Amniotic stem cell (primary cell): ENCODE results near the gene ADAMTS2.
"Not testable (repeated sequence)": the region's sequence is repeated elsewhere in the genome, so short reads cannot be mapped to it uniquely, and the experiment has no call there.

Experiments used
- DNase-seq: peaks from one replicate; lab custom pipeline; 2025; lab: John Stamatoyannopoulos, UW

ADAMTS2 gene

DNA sequence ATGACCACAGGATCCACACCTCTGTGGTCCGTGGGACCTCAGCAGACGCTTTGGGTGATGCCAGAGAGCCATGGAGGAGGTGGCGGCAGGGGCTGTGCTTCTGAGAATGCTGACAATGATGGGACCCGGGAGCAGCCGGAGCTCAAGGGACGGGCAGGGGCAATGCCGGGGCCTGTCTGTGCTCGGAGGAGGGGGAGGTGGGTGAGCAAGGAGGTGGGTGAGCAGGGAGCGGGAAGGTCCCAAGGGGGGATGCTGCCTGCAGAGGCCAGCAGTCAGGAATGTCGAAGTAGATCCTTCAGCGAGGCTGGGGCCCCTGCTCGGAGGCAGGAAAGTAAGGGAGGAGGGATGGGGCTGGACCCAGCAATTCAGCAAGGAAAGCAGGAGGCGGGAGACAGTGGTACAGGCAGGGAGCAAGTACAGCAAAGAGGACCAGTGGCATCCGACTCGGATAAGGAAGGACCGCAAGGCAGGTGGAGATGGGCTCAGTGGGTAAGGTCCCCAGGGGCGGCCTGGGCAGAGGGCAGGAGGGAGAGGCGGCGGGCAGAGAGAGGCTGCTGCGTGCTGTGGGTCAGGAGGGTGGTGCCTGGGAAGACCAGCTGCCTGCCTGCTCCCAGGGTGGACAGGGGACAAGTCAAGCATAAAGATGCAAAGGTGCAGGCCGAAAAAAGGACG is 49.0 kb downstream of the ADAMTS2 start:
- DNase-seq = no peak

DNA sequence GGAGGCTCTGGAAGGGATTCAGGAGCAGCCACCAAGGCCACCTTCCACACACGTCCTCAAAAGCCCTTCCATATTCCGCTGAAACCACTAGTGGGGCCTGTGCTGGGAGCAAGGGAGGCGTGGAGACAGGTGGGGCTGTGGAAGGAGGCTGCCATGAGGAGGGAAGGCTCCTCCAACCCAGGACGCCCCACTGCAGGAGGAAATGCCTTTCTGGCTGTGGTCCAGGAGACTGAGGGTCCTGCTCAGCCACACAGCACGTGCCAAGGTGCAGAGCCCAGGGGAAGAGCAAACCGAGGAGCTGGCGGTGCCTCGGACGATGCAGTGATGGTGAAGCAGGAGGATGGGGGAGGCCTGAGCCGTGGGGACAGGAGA is 49.5 kb downstream of the ADAMTS2 start:
- no peak for DNase-seq

DNA sequence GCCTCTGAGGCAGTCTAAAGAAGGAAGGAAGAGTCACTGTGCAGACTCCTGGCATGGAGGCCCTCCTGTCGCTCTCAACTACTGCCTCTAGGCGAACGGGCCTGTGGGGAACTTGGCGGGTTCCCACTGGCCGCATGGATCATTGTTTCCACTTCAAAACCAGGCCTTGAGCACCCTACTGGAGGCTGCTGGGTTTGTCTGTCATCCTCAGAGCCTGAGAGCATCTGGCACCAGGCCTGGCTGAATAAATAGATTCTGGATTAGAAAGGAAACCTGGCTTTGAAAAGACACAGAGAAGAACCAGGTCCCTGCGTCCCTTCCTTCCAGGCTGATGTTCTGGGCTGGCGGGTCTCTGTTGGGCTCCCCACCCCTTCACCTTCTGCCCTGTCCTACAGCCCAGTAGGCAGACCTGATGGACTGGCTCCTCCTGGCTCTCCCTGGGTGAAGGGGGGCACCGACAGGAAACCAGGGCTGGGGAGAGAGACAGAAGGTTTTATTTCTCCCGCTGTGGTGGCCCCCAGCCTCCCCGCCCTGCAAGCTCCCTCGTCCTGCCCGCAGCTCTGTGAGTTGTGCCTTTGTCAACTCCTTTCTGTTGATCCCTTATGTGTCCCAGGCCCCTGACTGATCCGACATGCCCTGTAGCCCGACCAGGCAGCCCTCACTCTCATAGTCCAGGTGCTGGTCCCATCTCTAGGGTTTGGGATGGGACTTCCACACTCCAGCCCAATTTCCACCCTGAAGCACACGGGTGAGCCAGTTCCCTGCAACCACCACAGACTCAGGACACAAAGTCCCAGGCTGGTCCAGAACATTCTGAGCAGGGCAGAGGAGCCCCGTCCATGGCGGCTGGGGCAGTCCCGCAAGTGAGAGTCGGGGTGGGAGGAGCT is 50.1 kb downstream of the ADAMTS2 start:
- DNase-seq = no peak

DNA sequence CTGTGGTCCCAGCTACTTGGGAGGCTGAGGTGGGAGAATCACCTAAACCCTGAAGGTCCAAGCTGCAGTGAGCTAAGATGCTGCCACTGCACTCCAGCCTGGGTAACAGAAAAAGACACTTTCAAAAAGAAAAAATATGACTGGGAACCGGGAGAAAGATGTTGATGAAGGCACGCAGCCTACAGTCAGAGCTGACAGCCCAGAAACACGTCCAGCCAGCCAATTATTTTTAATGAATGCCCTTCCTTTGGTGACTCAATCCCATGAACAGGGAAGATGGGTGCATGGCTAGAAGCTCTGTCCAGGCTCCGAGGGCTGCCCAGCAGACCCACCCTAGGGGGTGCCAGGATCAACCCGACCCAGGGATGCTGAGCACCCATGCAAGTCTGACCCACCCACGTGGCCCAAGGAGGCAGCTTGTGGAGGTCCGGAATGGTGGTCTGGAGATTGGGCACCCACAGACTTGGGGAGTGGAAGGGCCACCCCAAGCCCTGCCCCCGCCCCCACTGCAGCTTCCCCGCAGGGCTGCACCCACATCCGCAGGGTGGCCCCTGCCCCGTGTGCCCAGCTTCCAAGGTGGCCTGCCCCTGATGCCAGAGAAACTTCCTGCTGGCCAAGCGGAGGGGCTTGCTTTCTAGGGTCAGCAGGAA is 51.0 kb downstream of the ADAMTS2 start:
- no peak for DNase-seq

DNA sequence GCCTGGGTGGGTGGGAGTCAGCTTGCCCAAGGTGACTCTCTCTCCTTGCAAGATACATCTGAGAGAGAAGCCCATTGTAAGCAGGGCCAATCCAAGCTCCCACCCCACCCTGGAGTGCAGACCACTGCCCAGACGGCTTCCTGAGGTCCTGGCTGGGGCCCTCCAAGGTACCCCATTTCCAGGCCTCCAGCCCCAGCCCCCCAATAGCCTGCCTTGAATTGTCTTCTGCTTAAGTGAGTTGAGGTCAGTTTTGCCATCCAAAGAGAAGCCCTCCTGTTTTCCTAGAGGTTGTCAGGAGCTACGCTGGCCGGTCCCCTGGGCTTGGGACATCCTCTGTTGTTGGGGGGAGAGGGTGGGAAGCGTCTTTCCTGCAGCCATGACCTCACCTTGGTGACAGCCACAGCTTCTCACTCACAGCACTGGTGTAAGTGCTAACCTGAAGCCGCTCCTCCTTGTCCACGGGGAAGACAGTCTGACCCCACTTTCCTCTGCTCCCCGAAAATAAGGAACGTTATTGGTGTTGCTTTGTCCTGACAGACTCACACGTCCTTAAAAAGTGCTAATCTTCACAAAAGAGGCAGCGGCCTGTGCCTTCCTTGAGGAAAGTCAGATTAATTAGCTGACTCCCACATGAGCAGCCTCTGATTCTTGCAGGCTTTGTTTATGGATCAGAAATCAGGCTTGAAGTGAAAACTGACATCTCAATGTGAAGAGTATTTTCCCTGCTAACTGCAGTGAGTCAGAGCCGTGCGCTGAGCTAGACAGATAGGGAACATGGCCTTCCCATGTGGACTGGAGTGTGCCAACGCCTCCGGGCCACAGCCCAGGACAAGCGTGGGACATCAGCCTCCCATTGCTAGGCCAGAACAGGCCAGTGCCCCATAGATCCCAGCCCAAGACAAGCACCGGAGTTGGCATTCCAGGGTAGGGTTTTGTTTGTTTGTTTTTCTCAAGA is 52.3 kb downstream of the ADAMTS2 start:
- DNase-seq = no peak

DNA sequence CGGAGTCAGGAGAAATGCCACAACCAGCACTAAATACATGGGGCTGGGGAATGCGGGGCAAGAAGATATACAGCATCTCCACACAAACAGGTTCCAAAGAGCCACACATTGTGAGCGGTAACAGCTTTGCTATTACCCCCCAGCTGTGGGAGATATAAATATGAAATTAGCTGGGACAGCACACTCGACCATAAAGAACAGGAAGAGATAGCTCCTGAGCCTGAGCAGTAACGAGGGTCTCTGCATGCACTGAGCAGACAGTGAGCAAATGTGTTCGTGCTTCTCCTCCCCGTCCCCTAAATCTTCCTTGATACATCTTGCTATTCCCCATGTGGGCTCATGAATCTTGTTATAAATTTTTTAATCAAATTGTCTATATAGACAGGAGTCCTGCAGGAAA is 53.1 kb downstream of the ADAMTS2 start:
- DNase-seq = no peak

DNA sequence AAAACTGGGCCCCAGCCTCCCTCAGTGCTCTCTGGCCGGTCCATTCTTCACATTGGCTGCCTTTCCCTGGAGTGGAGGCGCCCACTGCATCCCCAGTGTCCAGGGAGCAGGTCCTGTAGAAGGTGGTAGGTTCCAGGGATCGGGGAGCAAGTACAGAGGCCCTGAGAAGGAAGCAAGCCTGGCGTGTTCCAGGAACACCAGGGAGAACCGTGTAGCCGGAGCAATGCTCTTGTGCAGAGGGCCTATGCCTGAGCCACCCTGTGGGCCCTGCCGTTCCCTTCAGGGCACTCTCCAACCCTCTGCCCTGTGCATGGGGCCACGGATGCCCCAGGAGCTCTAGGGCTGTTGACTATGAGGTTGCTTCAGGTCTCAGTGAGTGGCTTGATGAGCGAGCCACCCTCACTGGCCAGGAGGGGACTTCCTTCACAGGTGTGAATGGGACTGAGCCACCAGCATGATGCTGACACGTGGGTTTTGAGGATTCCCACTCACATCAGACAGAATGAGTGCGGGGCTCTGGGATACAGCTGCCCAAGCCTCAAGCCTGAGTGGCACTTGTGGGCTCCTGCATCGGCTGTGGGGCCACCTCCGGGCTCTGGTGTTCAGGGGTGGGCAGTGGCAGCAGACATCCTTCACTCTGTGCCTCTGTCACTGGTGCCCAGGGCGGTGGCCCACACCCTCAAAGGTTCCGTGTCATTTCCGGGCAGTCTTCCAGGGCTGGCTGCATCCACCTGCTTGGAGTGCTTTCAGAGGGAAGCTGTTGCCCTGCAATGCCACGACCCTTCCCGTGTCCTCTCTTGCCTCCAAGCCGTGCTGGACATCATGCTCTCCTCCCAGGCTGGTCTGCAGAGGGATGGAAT is 54.4 kb downstream of the ADAMTS2 start:
- DNase-seq = no peak

DNA sequence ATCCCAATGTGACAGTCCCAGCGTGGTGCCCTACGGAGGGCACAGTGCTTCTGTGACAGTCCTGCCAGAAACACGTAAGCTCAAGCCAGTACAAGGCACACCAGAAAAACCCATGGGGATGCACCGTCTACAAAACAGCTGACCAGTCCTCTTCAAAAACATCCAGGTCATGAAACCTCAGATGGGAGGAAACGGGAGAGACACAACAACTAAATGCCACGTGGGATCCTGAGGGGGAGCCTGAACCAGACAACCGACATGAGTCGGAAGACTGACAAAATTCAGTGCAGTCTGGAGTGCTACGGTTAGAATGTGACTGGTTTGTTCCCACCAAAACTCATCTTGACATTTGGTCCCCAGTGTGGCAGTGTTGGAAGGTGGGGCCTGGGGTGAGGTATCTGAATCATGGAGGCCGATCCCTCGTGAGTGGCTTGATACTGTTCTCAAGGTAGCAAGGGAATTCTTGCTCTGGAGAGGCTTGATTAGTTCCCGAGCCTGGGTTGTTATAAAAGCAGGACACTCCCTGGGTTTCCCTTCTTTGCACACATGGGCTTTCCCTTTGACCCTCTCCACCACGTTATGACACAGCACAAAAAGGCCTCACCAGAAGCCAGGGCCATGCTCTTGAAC is 55.4 kb downstream of the ADAMTS2 start:
- no peak for DNase-seq

DNA sequence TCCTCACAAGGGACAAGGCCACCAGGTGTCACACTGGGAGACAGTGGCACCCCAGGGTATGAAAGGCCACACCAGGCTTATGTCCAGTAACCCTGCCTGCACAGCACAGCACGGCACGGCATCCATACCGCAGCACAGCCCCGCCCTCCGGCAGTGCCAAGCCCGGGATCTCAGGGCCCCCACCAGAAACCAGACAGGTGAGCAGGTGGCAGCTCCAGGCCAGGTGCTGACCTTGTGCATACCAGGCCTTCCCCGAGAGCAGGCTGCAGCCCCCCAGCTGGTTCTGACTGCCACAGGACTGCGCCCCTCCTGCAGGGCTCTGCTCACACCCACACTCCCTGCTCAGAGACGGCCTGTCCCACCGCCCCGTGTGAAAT is 56.5 kb downstream of the ADAMTS2 start:
- no peak for DNase-seq

DNA sequence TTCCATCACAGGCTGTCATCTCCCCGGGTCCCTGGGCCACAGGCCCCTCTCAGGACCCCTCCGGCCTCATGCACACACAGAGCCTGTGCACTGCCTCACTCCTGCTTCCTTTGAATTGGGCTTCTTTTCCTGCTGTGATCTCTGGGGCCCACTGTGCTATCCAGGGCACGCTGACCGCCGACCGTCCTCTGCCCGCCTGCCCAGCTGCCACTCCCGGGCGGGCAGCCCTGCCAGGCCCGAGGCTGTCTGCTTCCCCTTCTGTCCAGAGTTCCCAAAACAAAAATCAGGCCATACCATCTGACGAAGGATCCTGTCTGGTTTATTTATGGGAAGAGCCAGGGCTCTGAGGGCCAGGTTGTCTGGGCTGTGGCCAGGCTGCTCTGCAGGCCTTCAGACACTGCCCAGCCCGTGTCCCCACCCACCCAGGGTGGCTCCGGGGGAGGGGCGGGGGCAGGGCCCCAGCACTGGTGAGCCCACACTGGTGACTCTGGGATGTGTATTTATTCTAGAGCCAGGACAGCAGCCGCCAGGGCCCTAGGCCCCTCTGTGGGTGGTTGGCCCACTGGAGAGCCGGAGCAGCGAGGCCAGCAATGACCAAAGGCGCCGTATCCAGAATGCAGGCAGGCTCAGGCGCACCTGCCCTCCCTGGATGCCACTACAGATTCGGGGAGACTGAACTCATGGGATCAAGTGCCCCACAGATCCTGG is 57.0 kb downstream of the ADAMTS2 start:
- DNase-seq = no peak

DNA sequence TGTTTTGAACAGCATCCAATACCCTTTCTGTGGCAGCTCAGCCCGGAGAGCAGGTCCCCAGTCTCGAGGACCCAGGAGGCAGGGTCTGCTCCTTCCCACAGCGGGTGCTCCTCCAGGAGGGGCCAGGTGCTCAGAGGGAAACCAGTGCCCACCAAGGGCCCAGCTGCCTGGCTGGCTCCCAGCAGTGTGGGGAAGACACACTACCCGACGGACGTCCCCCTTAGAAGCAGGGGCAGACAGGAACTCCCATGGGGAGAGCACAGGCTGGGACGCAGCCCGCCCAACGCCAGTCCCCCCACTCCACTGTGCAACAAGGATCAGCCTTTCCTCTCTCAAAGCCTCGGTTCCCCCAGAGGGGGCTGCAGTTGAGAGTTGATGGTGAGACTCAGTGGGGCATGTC is 57.6 kb downstream of the ADAMTS2 start:
- no peak for DNase-seq

DNA sequence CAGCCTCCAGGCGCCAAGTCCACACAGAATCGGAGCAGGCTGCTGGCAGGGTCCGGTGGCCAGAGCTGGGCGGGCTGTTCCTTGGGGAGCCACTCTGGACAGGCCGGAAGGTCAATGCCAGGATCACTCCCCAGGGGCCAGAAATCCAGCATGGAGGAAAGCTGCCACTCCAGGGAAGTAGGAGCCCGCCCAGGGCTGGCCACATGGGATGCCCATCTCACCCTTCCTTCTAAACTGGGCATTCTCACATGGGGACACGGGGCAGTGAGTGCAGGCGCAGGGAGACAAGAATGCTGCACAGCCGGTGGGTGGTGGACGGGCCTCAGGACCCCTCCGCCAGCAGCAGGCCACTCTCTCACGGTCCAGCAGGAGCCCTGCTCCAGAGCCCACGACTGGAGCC is 58.2 kb downstream of the ADAMTS2 start:
- DNase-seq = no peak

DNA sequence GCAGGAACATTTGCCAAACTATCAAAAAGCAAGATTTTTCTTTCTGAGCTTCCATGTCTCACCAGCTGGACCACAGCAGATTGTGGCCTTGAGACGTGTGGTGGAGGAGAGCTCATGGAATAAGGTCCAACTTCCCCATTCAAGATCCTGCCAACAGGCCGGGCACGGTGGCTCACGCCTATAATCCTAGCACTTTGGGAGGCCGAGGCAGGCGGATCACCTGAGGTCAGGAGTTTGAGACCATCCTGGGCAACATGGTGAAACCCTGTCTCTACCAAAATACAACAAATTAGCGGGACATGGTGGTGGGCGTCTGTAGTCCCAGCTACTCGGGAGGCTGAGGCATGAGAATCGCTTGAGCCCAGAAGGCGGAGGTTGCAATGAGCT is 59.5 kb downstream of the ADAMTS2 start:
- not testable (repeated sequence) for DNase-seq

DNA sequence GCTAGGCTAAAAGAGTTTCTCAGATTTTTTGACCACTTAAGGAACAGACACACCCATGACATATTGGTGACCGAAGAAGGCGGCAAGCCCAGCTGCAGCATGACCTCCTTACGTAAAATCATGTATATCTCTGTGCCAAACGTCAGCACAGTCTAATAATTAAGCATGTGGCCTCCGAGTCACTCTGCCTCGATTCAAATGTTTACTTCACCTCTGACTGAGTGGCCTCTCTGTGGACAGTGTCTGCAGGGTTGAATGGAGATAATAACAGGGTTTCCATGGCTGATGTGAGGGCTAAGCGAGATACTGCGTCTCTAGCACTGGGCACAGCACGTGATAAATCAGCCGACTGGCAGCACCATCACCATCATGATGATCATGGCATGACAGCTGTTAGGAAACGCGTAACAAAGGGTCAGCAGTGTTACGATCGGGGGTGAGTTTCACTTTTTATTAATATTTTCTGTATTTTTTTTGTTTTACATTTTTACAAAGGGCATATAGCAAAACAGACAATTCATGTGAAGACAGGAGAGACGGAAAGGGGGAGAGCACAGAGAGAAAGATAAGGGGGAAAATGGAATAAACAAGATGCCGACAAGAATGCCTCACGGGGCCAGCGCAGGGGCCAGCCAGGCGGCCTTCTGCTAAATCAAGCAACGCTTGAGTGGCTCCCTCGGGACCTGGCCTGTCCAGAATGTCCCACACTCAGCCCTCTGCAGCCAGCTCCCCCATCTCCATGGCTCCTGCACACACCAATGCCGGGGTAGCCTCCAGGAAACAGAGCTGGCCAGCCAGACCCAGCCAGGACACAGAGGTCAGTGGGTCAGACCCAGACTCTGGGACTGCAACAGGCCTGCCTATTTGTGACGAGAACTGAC is 60.3 kb downstream of the ADAMTS2 start:
- no peak for DNase-seq

DNA sequence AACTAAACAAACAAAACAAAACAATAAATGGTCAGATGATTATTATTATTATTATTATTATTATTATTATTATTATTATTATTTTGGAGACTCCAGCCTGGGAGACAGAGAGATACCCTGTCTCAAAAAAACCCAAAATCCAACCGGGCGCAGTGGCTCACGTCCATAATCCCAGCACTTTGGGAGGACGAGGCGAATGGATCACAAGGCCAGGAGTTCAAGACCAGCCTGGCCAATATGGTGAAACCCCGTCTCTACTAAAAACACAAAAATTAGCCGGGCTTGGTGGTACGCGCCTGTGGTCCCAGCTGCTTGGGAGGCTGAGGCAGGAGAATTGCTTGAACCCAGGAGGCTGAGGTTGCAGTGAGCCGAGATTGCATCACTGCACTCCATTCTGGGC is 61.4 kb downstream of the ADAMTS2 start:
- not testable (repeated sequence) for DNase-seq

DNA sequence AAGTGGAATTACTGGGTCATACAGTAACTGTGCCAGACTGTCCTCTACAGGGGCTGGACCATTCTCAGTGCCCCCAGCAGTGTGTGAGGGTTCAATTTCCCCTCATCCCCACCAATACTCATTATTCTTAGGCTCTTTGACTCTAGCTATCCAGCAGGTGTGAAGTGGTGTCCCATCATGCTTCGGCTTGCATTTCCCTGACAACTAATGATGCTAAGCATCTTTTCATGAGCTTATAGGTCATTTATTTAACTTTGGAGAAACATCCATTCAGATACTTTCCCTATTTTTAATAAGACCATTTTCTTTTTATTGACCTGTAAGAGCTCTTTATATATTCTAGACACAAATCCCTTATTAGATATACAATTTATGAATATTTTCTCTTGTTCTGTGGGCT is 63.6 kb downstream of the ADAMTS2 start:
- DNase-seq = no peak

DNA sequence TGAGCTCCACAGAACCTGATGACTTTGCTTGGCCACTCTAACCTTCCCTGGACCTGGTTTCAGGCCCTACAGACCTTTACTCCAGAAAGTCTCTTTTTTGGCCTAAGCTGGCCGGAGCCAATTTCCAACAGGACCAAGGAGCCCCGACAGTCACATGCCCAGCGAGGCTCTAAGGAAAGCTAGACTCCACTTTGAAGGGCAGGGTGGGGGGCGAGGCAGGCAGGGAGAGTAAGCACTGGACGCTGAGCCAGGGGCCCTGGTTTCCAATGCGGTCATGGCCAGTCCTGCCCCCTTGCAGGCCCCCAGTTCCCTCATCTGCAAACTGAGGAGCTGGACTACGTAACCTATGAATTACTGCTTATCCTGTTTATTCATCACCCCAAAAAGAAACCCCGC is 65.2 kb downstream of the ADAMTS2 start:
- no peak for DNase-seq

DNA sequence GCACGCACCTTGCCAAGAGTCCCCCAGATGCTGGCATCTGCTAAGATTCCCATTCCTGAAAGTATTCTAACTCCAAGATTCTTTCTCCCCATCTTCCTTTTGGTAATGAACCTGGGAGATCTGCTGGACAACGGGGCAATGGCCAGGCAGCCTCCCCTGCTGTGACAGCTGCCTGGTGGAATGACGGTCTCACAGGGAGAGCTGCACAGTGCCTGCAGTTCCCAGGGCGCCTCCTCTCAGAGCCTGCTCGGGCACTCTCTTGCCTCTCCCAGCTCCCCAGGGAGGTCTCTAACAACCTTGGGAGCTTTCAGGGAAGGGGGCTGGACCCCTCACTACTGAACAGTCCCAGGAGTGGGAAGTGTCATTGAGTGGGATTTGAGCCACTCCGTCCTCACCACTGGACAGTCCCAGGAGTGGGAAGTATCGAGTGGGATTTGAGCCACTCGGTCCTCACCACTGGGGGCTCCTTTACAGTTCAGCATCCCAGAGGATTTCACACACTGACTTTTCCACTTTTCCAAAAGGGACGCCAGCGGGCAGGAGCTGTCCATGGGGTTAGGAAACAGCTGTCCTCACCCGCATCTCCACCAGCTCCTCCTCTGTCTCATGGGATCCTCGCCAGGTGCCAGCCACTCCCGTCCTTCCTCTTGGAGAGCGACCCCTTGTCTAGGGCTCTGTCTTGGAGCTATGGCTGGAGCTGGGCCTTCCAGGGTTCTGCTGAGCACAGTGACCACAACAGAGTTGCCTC is 65.7 kb downstream of the ADAMTS2 start:
- no peak for DNase-seq
